Glutamatergic neuron (in vitro differentiated cells): Measurements from ENCODE around the gene CAPN1. TPM values are rescaled to one million over a fixed set of nuclear protein-coding genes. Genes with fewer than 3 reads are reported as not detected.
"Not testable (repeated sequence)": the region's sequence is repeated elsewhere in the genome, so short reads cannot be mapped to it uniquely, and the experiment has no call there.

Experiments
- DNase-seq: peaks from one replicate; pipeline ENCODE4 v3.0.0; 2022
- H3K27ac Mint-ChIP-seq: one replicate; pipeline ENCODE4 v1.8.0; 2020; ENCODE audit warnings: mild to moderate bottlenecking, mixed read lengths, inconsistent platforms; ENCODE audit not compliant: unreplicated experiment
- H3K27me3 Mint-ChIP-seq: one replicate; pipeline ENCODE4 v1.8.0; 2020; ENCODE audit warnings: mild to moderate bottlenecking, moderate library complexity, mixed read lengths, inconsistent platforms; ENCODE audit not compliant: unreplicated experiment
- H3K36me3 Mint-ChIP-seq: one replicate; pipeline ENCODE4 v1.8.0; 2020; ENCODE audit warnings: mild to moderate bottlenecking, mixed read lengths, inconsistent platforms; ENCODE audit not compliant: unreplicated experiment
- H3K4me1 Mint-ChIP-seq: one replicate; pipeline ENCODE4 v1.8.0; 2020; ENCODE audit warnings: mild to moderate bottlenecking, low read depth, mixed read lengths, inconsistent platforms; ENCODE audit not compliant: unreplicated experiment
- H3K4me3 Mint-ChIP-seq: one replicate; pipeline ENCODE4 v1.8.0; 2020; ENCODE audit warnings: mild to moderate bottlenecking, mixed read lengths, inconsistent platforms; ENCODE audit not compliant: unreplicated experiment
- H3K9me3 Mint-ChIP-seq: one replicate; pipeline ENCODE4 v1.8.0; 2020; ENCODE audit warnings: mild to moderate bottlenecking, moderate library complexity, mixed read lengths, inconsistent platforms; ENCODE audit not compliant: unreplicated experiment
- CTCF ChIP-seq: fragments of 200-600 bp; sonication (generic); IDR thresholded peaks from one replicate; pipeline ENCODE4 v1.5.0; 2021; ENCODE audit not compliant: partially characterized antibody, unreplicated experiment
- total RNA-seq: library from RNA; stranded (reverse); fragmentation: NEBNext Ultra II Directional; extraction: Animal tissue kit (Norgen Biotek cat#: 25700); gene quantifications from one replicate; pipeline ENCODE4 v1.2.1, GENCODE V29; 2021; ENCODE audit not compliant: unreplicated experiment

Gene CAPN1
- total RNA-seq, 1 donor from 2014 or later = 234 TPM

GRCh38 chr11:65242389-65242788 is 60.7 kb downstream of the CAPN1 start:
- DNase-seq = no peak
- H3K9me3 Mint-ChIP-seq = no peaks in the 10 kb centered on the region
- H3K36me3 Mint-ChIP-seq = no peaks in the 10 kb centered on the region
- peaks cover under 1% of the 10 kb centered on the region for H3K27me3 Mint-ChIP-seq
- H3K4me1 Mint-ChIP-seq = no peaks in the 10 kb centered on the region
- TF ChIP-seq CTCF = no peak
- H3K27ac Mint-ChIP-seq = no peak overlapping the region
- no peak overlapping the region for H3K4me3 Mint-ChIP-seq

GRCh38 chr11:65243797-65244196 is 62.1 kb downstream of the CAPN1 start:
- Mint-ChIP-seq H3K27ac (no peak overlapping the region), H3K36me3 (no peaks in the 10 kb centered on the region), H3K4me3 (no peak overlapping the region), H3K9me3 (no peaks in the 10 kb centered on the region), H3K4me1 (no peaks in the 10 kb centered on the region), H3K27me3 (peaks cover 1% of the 10 kb centered on the region)
- DNase-seq = no peak
- no peak for TF ChIP-seq CTCF

GRCh38 chr11:65245046-65245445 is 63.3 kb downstream of the CAPN1 start:
- H3K4me3 Mint-ChIP-seq, H3K27me3 Mint-ChIP-seq, H3K4me1 Mint-ChIP-seq, H3K27ac Mint-ChIP-seq, H3K36me3 Mint-ChIP-seq, DNase-seq, H3K9me3 Mint-ChIP-seq: not testable (repeated sequence)

GRCh38 chr11:65246506-65246905 is 64.8 kb downstream of the CAPN1 start:
- DNase-seq = no peak
- Mint-ChIP-seq H3K27ac (no peak overlapping the region), H3K4me1 (no peaks in the 10 kb centered on the region), H3K9me3 (no peaks in the 10 kb centered on the region), H3K4me3 (no peak overlapping the region), H3K36me3 (no peaks in the 10 kb centered on the region), H3K27me3 (peaks cover 1% of the 10 kb centered on the region)
- TF ChIP-seq CTCF = no peak

GRCh38 chr11:65248184-65248710 is 66.5 kb downstream of the CAPN1 start:
- not testable (repeated sequence) for DNase-seq, H3K4me1 Mint-ChIP-seq, H3K4me3 Mint-ChIP-seq, H3K36me3 Mint-ChIP-seq, H3K9me3 Mint-ChIP-seq, H3K27ac Mint-ChIP-seq, H3K27me3 Mint-ChIP-seq

GRCh38 chr11:65251476-65251875 is 69.7 kb downstream of the CAPN1 start:
- Mint-ChIP-seq H3K27me3 (peaks cover 1% of the 10 kb centered on the region), H3K36me3 (no peaks in the 10 kb centered on the region), H3K27ac (no peak overlapping the region), H3K4me3 (no peak overlapping the region), H3K4me1 (no peaks in the 10 kb centered on the region), H3K9me3 (no peaks in the 10 kb centered on the region)
- no peak for DNase-seq
- TF ChIP-seq CTCF = no peak
